ENCODE results near the gene RCBTB2. TPM values are rescaled to one million over a fixed set of nuclear protein-coding genes. Genes with fewer than 3 reads are reported as not detected.
"Not testable (repeated sequence)": the region's sequence is repeated elsewhere in the genome, so short reads cannot be mapped to it uniquely, and the experiment has no call there.

Gene RCBTB2
- total RNA-seq: 5.7 and 12.1 TPM in 2 replicates

GRCh38 chr13:48532506-48533499 lies at the start of gene RCBTB2:
RCBTB2 (minus strand) TSS chr13:48533080; CDS start chr13:48521939, 11,141 bp downstream.
- DNase-seq (ENCODE audit: low read depth, low spot score): peak; percentile 86

- no peak for DNase-seq (ENCODE audit: low read depth, low spot score)
Measured at GRCh38 chr13:48582084-48582483, 49.2 kb upstream of the RCBTB2 start.

GRCh38 chr13:48580896-48581295 lies 48.0 kb upstream of the RCBTB2 start:
- DNase-seq (ENCODE audit: low read depth, low spot score): no peak

- DNase-seq (ENCODE audit: low read depth, low spot score): no peak
Measured at GRCh38 chr13:48580185-48580803, 47.4 kb upstream of the RCBTB2 start.

GRCh38 chr13:48579919-48580180 lies 47.0 kb upstream of the RCBTB2 start:
- DNase-seq (ENCODE audit: low read depth, low spot score): not testable (repeated sequence)

- DNase-seq (ENCODE audit: low read depth, low spot score): no peak
Measured at GRCh38 chr13:48579165-48579918, 46.5 kb upstream of the RCBTB2 start.

GRCh38 chr13:48578516-48579164 lies 45.8 kb upstream of the RCBTB2 start:
- no peak for DNase-seq (ENCODE audit: low read depth, low spot score)

GRCh38 chr13:48576448-48577010 lies 43.6 kb upstream of the RCBTB2 start:
- DNase-seq (ENCODE audit: low read depth, low spot score): no peak

- no peak for DNase-seq (ENCODE audit: low read depth, low spot score)
Measured at GRCh38 chr13:48575031-48575430, 42.2 kb upstream of the RCBTB2 start.

- DNase-seq (ENCODE audit: low read depth, low spot score): no peak
Measured at GRCh38 chr13:48574041-48574796, 41.3 kb upstream of the RCBTB2 start.

GRCh38 chr13:48573213-48574007 lies 40.5 kb upstream of the RCBTB2 start:
- DNase-seq (ENCODE audit: low read depth, low spot score): peak; percentile 37

- DNase-seq (ENCODE audit: low read depth, low spot score): no peak
Measured at GRCh38 chr13:48571126-48571913, 38.4 kb upstream of the RCBTB2 start.

GRCh38 chr13:48570216-48570828 lies 37.4 kb upstream of the RCBTB2 start:
- no peak for DNase-seq (ENCODE audit: low read depth, low spot score)

GRCh38 chr13:48569104-48569666 lies 36.3 kb upstream of the RCBTB2 start:
- no peak for DNase-seq (ENCODE audit: low read depth, low spot score)

- DNase-seq (ENCODE audit: low read depth, low spot score): no peak
Measured at GRCh38 chr13:48568370-48569103, 35.7 kb upstream of the RCBTB2 start.

GRCh38 chr13:48567515-48568369 lies 34.9 kb upstream of the RCBTB2 start:
- no peak for DNase-seq (ENCODE audit: low read depth, low spot score)

Measured in pulmonary artery endothelial cell (primary cell).